ENCODE data around the gene CDK11A. TPM values are rescaled to one million over a fixed set of nuclear protein-coding genes. Genes with fewer than 3 reads are reported as not detected.
A peak's percentile ranks its signal among the peaks of the same experiment; 100 is the strongest.

CDK11A gene
- total RNA-seq (ENCODE audit: low replicate concordance): 9.8 and 26.5 TPM in 2 replicates

DNA sequence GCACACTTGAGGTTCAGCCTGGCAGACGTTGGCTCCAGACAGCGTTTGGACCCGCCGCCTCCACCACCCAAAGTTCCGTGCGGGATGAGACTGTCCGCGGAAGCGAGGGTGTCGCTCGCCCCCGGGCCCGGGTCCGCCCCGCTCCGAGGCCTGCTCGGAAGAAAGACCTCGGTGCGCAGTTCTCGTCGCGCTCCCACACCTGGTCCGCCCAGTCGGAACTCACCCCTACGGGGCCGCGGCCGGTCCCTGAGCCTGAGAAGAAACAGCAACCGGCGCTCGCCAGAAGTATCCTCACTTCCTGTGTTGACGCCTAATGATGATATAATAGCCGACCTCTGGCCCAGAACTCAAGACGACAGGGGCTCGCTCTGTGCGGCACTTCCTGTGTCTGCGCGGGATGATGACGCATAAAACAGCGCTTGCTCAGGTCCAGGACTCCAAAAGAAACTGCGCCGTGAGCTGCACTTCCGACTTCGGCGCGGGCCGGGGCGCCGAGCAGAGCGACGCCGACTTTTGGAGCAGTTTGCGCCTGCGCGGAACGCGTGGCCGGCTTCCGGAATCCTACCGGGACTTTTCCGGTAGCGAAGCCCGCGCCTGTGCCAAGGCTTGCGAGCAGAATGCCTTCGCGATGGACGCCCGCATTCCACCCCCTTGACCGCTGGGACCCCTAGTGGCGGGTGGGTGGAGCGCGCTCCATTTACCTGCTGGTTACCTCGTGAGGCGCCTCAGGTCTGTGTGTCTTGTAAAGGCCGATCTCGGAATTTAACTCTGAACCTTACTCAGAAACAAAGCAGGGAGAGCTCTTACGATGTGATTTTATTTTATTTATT is at the start of gene CDK11A:
Gene CDK11A (minus strand): TSS at position 323 of the 830 bp plus-strand sequence. CDS start 1,539 bp downstream, outside the sequence.
- peak; percentile 100 for DNase-seq (ENCODE audit: low read depth)
- H3K4me3 ChIP-seq (ENCODE audit: low read depth, low read length): peak within 1 kb of the TSS; percentile 69

DNA sequence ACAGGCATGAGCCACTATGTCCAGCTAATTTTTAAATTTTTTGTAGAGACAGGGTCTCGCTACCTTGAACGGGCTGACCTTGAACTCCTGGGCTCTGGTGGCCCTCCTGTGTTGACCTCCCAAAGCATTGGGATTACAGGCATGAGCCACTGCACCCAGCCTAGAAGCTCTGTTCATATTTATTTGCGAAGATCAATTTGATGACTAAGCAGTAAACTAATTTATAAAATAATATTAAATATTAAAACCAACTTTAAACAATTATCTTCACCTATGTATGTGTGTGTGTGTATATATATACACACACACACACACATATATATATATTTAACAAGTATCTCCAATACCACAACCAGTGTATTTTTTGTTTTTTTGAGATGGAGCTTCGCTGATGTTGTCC is 49.7 kb upstream of the CDK11A start:
- DNase-seq (ENCODE audit: low read depth): no peak
- no peak for TF ChIP-seq CTCF (IDR thresholded peaks at IDR 0.05; ENCODE audit: insufficient read depth, low read length)
- H3K4me3 ChIP-seq (ENCODE audit: low read depth, low read length): no peak overlapping the region

DNA sequence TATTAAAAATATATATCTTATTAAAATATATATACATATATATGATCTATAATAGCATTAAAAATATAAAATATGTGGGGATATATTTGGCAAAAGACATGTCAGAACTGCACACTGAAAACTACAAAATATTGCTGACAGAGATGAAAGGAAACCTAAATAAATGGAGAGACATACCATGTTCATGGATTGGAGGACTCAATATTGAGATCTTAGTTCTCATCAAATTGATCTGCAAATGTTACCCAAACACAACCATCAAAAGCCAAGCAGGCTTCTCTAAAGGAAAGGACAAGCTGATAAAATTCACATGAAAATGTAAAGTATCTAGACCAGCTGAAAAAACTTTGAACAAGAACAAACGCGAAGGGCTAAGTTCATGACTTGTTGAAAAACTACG is 46.9 kb upstream of the CDK11A start:
- no peak for DNase-seq (ENCODE audit: low read depth)
- no peak overlapping the region for H3K4me3 ChIP-seq (ENCODE audit: low read depth, low read length)
- no peak for TF ChIP-seq CTCF (IDR thresholded peaks at IDR 0.05; ENCODE audit: insufficient read depth, low read length)

DNA sequence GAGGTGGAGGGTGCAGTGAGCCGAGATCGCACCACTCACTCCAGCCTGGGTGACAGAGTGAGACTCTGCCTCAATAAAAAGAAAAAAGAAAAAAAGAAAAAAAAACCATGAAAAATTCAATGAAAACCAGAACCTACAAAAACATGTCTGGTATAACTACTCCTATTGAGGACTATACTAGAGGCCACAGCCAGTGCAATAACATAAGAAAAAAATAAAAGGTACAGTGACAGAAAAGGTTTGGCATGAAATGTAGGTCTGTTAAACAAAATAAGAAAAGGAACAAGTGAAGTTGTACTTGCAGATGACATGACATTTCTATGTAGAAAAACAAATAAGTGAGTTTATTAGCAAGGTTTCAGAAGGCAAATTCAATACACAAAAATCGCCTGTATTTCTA is 45.9 kb upstream of the CDK11A start:
- DNase-seq (ENCODE audit: low read depth): no peak
- TF ChIP-seq CTCF (IDR thresholded peaks at IDR 0.05; ENCODE audit: insufficient read depth, low read length): no peak

GRCh38 chr1:1768249-1768992 is 44.3 kb upstream of the CDK11A start:
- no peak overlapping the region for H3K4me3 ChIP-seq (ENCODE audit: low read depth, low read length)
- DNase-seq (ENCODE audit: low read depth): no peak
- no peak for TF ChIP-seq CTCF (IDR thresholded peaks at IDR 0.05; ENCODE audit: insufficient read depth, low read length)

More for the DNA sequence above, 45.9 kb upstream of the CDK11A start:
- H3K4me3 ChIP-seq (ENCODE audit: low read depth, low read length): no peak overlapping the region

- H3K4me3 ChIP-seq (ENCODE audit: low read depth, low read length): no peak overlapping the region
- DNase-seq (ENCODE audit: low read depth): no peak
- no peak for TF ChIP-seq CTCF (IDR thresholded peaks at IDR 0.05; ENCODE audit: insufficient read depth, low read length)
Measured at GRCh38 chr1:1764876-1765470, 40.8 kb upstream of the CDK11A start.

All from fibroblast of the aortic adventitia (primary cell).